B cell (primary cell): Measurements from ENCODE around the gene ELAPOR1. TPM values are rescaled to one million over a fixed set of nuclear protein-coding genes. Genes with fewer than 3 reads are reported as not detected.
A peak's percentile ranks its signal among the peaks of the same experiment; 100 is the strongest.

Experiments used
- ATAC-seq: fragments of 200-7000 bp; cut with Tn5 transposase; one replicate; pipeline ENCODE4 v1.10.0; 2021; ENCODE audit warnings: low read depth, mild to moderate bottlenecking, moderate number of reproducible peaks, moderate library complexity
- CTCF ChIA-PET: fragments of 350-600 bp; sonication (Branson Sonifier 250); formaldehyde crosslinking; loops from one replicate; lab custom pipeline; 2021; ENCODE audit warnings: antibody characterized with exemption, inconsistent platforms; lab: Charles Lee
- POLR2A ChIA-PET: fragments of 350-600 bp; sonication (Branson Sonifier 250); formaldehyde crosslinking; loops from one replicate; lab custom pipeline; 2021; ENCODE audit warnings: antibody characterized with exemption; lab: Charles Lee
- DNase-seq: peaks from one replicate; pipeline ENCODE4 v3.0.0; 2013
- H2AFZ ChIP-seq: 2 replicates; pipeline ENCODE4 v1.6.1; 2012; ENCODE audit warnings: mild to moderate bottlenecking, low read depth, low read length; ENCODE audit not compliant: insufficient read depth, poor library complexity, severe bottlenecking
- H3K27ac ChIP-seq, 2 donors: 1 replicate in 1 of 2; 2 replicates in 1 of 2; pipeline ENCODE4 v1.5.1; 2012 to 2013; ENCODE audit warnings: low read length in 2 of 2, mild to moderate bottlenecking in 2 of 2, moderate library complexity in 1 of 2
- H3K27me3 ChIP-seq, 4 experiments: fragments of 200-600 bp in 1 of 4; sonication (generic) in 1 of 4; replicated peaks in 1 of 4; 1 replicate in 2 of 4; 2 replicates in 2 of 4; pipeline versions ENCODE4 v1.6.1 to v1.7.0; 2013 to 2016; ENCODE audit warnings: low read length in 3 of 4, mild to moderate bottlenecking in 2 of 4, mixed read lengths in 1 of 4, moderate library complexity in 1 of 4; ENCODE audit not compliant: insufficient read depth in 4 of 4, control insufficient read depth in 3 of 4; ENCODE audit errors: control extremely low read depth in 1 of 4
- H3K36me3 ChIP-seq, 2 experiments: replicated peaks in 1 of 2; 1 replicate in 1 of 2; 2 replicates in 1 of 2; pipeline versions ENCODE4 v1.6.1 to v1.7.1; 2013; ENCODE audit warnings: low read length in 1 of 2; ENCODE audit not compliant: insufficient read depth in 2 of 2, control insufficient read depth in 1 of 2; ENCODE audit errors: control extremely low read depth in 1 of 2, extremely low read depth in 1 of 2
- H3K4me1 ChIP-seq, 2 donors: fragments of 200-600 bp in 1 of 2; sonication (generic) in 1 of 2; 1 replicate in 1 of 2; 2 replicates in 1 of 2; pipeline versions ENCODE4 v1.5.1 to v1.6.1; 2013 to 2017; ENCODE audit warnings: low read length in 2 of 2; ENCODE audit not compliant: control insufficient read depth in 2 of 2, insufficient read depth in 2 of 2
- H3K4me2 ChIP-seq: replicated peaks from 2 replicates; pipeline ENCODE3; 2012; ENCODE audit warnings: mild to moderate bottlenecking, low read depth, low read length; ENCODE audit not compliant: poor library complexity, severe bottlenecking
- H3K4me3 ChIP-seq, 5 experiments: fragments of 200-600 bp in 1 of 5; sonication (generic) in 1 of 5; 1 replicate in 3 of 5; 2 replicates in 2 of 5; pipeline versions ENCODE4 v1.5.1 to v1.7.0; 2011 to 2016; ENCODE audit warnings: low read length in 4 of 5, mild to moderate bottlenecking in 4 of 5, low read depth in 2 of 5, control low read depth in 1 of 5, moderate library complexity in 1 of 5; ENCODE audit not compliant: insufficient read depth in 1 of 5; ENCODE audit errors: control extremely low read depth in 1 of 5, extremely low read depth in 1 of 5
- H3K79me2 ChIP-seq: fragments of 200-600 bp; sonication (generic); one replicate; pipeline ENCODE4 v1.6.0; 2016; ENCODE audit warnings: low read length; ENCODE audit not compliant: control insufficient read depth, insufficient read depth
- H3K9ac ChIP-seq: fragments of 200-600 bp; sonication (generic); 2 replicates; pipeline ENCODE4 v1.6.1; 2017; ENCODE audit warnings: mild to moderate bottlenecking, low read length, moderate library complexity
- H3K9me3 ChIP-seq, 3 donors: one replicate each; pipeline versions ENCODE4 v1.6.1 to v1.7.1; 2013; ENCODE audit warnings: low read length in 2 of 3; ENCODE audit not compliant: control insufficient read depth in 2 of 3, insufficient read depth in 1 of 3; ENCODE audit errors: control extremely low read depth in 1 of 3
- H4K20me1 ChIP-seq: 2 replicates; pipeline ENCODE4 v1.6.0; 2012; ENCODE audit warnings: mild to moderate bottlenecking, low read length; ENCODE audit not compliant: insufficient read depth, control insufficient read depth, poor library complexity, severe bottlenecking
- H3K27ac Mint-ChIP-seq: one replicate; pipeline ENCODE4 v1.8.0; 2021; ENCODE audit warnings: mixed read lengths
- H3K27me3 Mint-ChIP-seq: one replicate; pipeline ENCODE4 v1.8.0; 2021; ENCODE audit warnings: mixed read lengths
- H3K4me1 Mint-ChIP-seq: one replicate; pipeline ENCODE4 v1.8.0; 2021; ENCODE audit warnings: mixed read lengths
- H3K4me3 Mint-ChIP-seq: one replicate; pipeline ENCODE4 v1.8.0; 2021; ENCODE audit warnings: mixed read lengths
- H3K9me3 Mint-ChIP-seq: one replicate; pipeline ENCODE4 v1.8.0; 2022; ENCODE audit warnings: mixed read lengths; ENCODE audit not compliant: insufficient read depth
- EZH2 ChIP-seq: IDR thresholded peaks from 2 replicates; pipeline ENCODE4 v1.6.1; 2012; ENCODE audit warnings: borderline replicate concordance, low read depth, mild to moderate bottlenecking, moderate library complexity, low read length; ENCODE audit not compliant: insufficient read depth, poor library complexity, severe bottlenecking
- WGBS: methylation state at CpG from one replicate; pipeline ENCODE4 v1.1.5; 2013; ENCODE audit warnings: missing lambda C conversion rate; ENCODE audit not compliant: insufficient coverage; 5-methylcytosine and 5-hydroxymethylcytosine counted together
- intact Hi-C: fragments of 100-400 bp; cut with micrococcal nuclease; formaldehyde crosslinking; loops from one replicate; pipeline ENCODE4 v1.10.0; 2022
- polyA plus RNA-seq: library from polyadenylated mRNA; depleted of rRNA; stranded (reverse); fragments of >200 nt; gene quantifications from 2 replicates; pipeline ENCODE4 v1.2.3, GENCODE V29; 2012
- total RNA-seq, 2 donors: library from RNA; stranded (reverse); fragments of 120-200 nt in 1 of 2; gene quantifications; 1 replicate in 1 of 2; 2 replicates in 1 of 2; pipeline versions ENCODE4 v1.2.3 to v1.2.4, GENCODE V29; 2013 to 2022
- TF ChIP-seq, protein P1 (sequence below): fragments of 200-600 bp; IDR thresholded peaks from one replicate; pipeline ENCODE4 v1.8.0; 2022; ENCODE audit warnings: antibody characterized with exemption, mild to moderate bottlenecking

ELAPOR1 gene
- total and polyA plus RNA-seq, 2 donors (not counting 1 experiment from before 2014, with no cell fraction given): 2.2 to 2.3 TPM

DNA sequence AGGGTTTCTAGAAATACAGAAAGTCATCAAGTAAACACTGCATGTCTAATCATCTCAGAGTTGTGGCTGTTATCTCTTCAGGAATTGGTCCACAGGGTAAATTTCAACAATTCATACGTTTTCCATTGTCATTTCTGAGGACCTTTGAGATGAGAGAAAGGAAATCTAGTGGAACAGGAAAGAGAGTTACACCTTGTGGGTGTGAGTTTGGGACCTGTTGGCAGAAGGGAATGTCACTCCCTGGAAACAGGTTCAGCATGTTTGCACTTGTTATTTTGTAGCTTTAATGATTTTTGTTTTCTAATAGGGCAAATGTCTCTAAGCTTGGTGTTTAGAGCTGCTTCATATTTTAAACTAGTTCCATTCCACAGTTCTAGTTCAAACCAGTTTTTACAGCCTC lies 17.8 kb upstream of the ELAPOR1 start:
- intact Hi-C loops: loop anchor here (10.0 kb wide), 1 partner anchor 541 kb away; no protein-coding TSS in a partner anchor
- CTCF ChIA-PET: interaction anchor here (1.2 kb wide), 1 partner anchor 17 kb away, joined by 3 read pairs; a partner anchor contains a TSS
- POLR2A ChIA-PET: no interaction called here
- Mint-ChIP-seq H3K4me1 (peaks cover 23% of the 10 kb centered on the region), H3K4me3 (no peak overlapping the region), H3K27me3 (no peaks in the 10 kb centered on the region), H3K9me3 (no peaks in the 10 kb centered on the region), H3K27ac (no peak overlapping the region)
- ATAC-seq (no peak), DNase-seq (no peak)
- Histone ChIP-seq H4K20me1 (no peaks in the 10 kb centered on the region), H3K36me3 (peaks cover 0 to 23% of the 10 kb centered on the region in 2 experiments), H2AFZ (no peak overlapping the region), H3K79me2 (peaks cover 59% of the 10 kb centered on the region), H3K4me3 (no peak overlapping the region), H3K4me1 (peaks cover 21 to 27% of the 10 kb centered on the region in 2 donors), H3K27ac (no peak overlapping the region), H3K9ac (no peak overlapping the region), H3K27me3 (no peaks in the 10 kb centered on the region), H3K4me2 (no peak overlapping the region), H3K9me3 (no peaks in the 10 kb centered on the region)
- TF ChIP-seq EZH2: no peak
- TF ChIP-seq, protein P1, sequence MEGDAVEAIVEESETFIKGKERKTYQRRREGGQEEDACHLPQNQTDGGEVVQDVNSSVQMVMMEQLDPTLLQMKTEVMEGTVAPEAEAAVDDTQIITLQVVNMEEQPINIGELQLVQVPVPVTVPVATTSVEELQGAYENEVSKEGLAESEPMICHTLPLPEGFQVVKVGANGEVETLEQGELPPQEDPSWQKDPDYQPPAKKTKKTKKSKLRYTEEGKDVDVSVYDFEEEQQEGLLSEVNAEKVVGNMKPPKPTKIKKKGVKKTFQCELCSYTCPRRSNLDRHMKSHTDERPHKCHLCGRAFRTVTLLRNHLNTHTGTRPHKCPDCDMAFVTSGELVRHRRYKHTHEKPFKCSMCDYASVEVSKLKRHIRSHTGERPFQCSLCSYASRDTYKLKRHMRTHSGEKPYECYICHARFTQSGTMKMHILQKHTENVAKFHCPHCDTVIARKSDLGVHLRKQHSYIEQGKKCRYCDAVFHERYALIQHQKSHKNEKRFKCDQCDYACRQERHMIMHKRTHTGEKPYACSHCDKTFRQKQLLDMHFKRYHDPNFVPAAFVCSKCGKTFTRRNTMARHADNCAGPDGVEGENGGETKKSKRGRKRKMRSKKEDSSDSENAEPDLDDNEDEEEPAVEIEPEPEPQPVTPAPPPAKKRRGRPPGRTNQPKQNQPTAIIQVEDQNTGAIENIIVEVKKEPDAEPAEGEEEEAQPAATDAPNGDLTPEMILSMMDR: no peak
- 83% methylated on average over 1 of the region's 1 CpG for WGBS

DNA sequence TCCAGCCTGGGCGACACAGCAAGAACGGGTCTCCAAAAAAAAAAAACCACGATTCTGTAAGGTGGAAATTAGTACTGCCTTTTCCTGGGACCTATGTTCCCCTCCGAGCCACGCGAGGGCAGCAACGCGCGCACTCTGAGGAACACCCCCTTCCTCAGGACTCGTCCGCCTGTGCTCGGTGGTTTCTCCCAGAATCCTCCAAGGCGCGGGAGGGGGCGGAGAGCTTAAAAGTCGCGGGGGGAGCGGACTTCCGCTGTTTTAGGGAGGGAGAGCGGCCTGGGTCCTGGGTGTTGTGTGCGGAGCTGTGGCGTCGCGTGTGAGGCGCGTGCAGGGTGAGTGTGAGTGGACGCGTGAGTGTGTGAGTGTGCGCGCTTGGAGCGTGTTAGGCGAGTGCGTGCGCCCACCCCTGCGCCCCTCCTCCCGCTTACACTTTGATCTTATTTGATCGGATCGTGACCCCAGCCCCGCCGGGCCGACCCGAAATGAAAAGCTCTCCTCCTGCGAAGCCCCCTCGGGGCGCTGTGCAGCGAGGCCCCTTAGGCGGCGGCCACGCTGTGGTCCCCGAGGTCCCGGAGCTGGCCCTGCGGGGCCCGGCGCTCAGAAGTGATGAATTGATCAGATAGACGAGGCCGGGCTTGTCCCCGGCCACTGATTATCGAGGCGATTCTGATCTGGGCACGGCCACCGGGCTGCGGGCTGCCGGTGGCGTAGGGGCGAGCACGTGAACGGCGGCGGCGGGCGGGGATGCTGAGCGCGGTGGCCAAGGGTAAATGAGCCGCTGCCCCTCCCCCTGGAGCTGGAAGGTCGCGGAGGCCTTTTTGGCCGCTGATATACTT lies 13.8 kb upstream of the ELAPOR1 start:
- Mint-ChIP-seq H3K27ac (peak overlapping the region; percentile 97), H3K27me3 (no peaks in the 10 kb centered on the region), H3K9me3 (no peaks in the 10 kb centered on the region), H3K4me1 (peaks cover 8% of the 10 kb centered on the region), H3K4me3 (peak overlapping the region; percentile 94)
- peak; percentile 98 for DNase-seq
- ChIA-PET CTCF (interaction anchor here (0.6 to 3.7 kb wide), 24 partner anchors 8 to 1262 kb away, joined by 3 to 64 read pairs (median 5); partner anchors contain the start of genes CLCC1, ELAPOR1, HENMT1 and PRPF38B), POLR2A (interaction anchor here (0.5 to 3.6 kb wide), 20 partner anchors 9 to 1772 kb away, joined by 3 to 38 read pairs (median 4); partner anchors contain the start of genes ATXN7L2, CLCC1, PRPF38B and SARS1)
- Histone ChIP-seq H3K27me3 (no peaks in the 10 kb centered on the region), H3K27ac (peak overlapping the region; percentile 91 to 94), H3K4me2 (peak overlapping the region; percentile 94), H3K4me3 (peak overlapping the region; percentile 45 to 90 (median 85)), H4K20me1 (no peaks in the 10 kb centered on the region), H3K9me3 (no peaks in the 10 kb centered on the region), H3K36me3 (peaks cover 0 to 9% of the 10 kb centered on the region in 2 experiments), H3K4me1 (peaks cover 8 to 17% of the 10 kb centered on the region in 2 donors), H3K79me2 (peaks cover 39% of the 10 kb centered on the region), H3K9ac (peak overlapping the region; percentile 91), H2AFZ (peak overlapping the region; percentile 88)
- under 1% methylated on average over 64 of the region's 77 CpGs for WGBS
- TF ChIP-seq, protein P1: peak; percentile 82
- TF ChIP-seq EZH2: no peak
- intact Hi-C loops: loop anchor here (1.0 to 10.0 kb wide), 8 partner anchors 10 to 545 kb away; partner anchors contain the start of genes ATXN7L2, PSMA5, SARS1 and TAF13
- peak; percentile 89 for ATAC-seq
